Sigmoid colon (tissue), 4 donors: ENCODE results near the gene CAMK1D.

Experiments
- CTCF ChIP-seq, 4 experiments: fragments of 450-650 bp in 3 of 4; fragments of 200-600 bp in 1 of 4; IDR thresholded peaks; one replicate each; pipeline ENCODE4 v1.5.1; 2016 to 2019; ENCODE audit warnings: antibody characterized with exemption in 4 of 4, mild to moderate bottlenecking in 3 of 4, moderate library complexity in 2 of 4
- EP300 ChIP-seq, 4 donors: sonication (generic); formaldehyde crosslinking; IDR thresholded peaks; one replicate each; pipeline ENCODE4 v1.6.1; 2017; ENCODE audit warnings: antibody characterized with exemption in 4 of 4
- POLR2A ChIP-seq, 2 donors: fragments of 450-650 bp; IDR thresholded peaks; one replicate each; pipeline ENCODE4 v1.6.1; 2016; ENCODE audit warnings: antibody characterized with exemption in 2 of 2, mild to moderate bottlenecking in 2 of 2, moderate library complexity in 2 of 2
- POLR2AphosphoS5 ChIP-seq, 4 donors: sonication (generic); formaldehyde crosslinking; IDR thresholded peaks; one replicate each; pipeline ENCODE4 v1.6.1; 2017; ENCODE audit warnings: antibody characterized with exemption in 4 of 4

- TF ChIP-seq CTCF (IDR thresholded peaks at IDR 0.05) (no peak), EP300 (IDR thresholded peaks at IDR 0.05) (no peak), POLR2A (IDR thresholded peaks at IDR 0.05) (no peak), POLR2AphosphoS5 (IDR thresholded peaks at IDR 0.05) (no peak)
Measured at GRCh38 chr10:12319076-12319475, 30.3 kb upstream of the CAMK1D start.
